ENCODE measurements around the gene BTD.

GRCh38 chr3:15633766-15634598, 32.4 kb downstream of the BTD start:
- TF ChIP-seq POLR2A (IDR thresholded peaks at IDR 0.05; ENCODE audit: low read depth, low read length) (no peak), EZH2 (IDR thresholded peaks at IDR 0.05; ENCODE audit: borderline replicate concordance, low read depth, low read length, severe bottlenecking) (no peak)

Data from endothelial cell of umbilical vein (primary cell).